Breast epithelium (tissue), 4 donors: ENCODE data around the gene CNTNAP2. TPM values are rescaled to one million over a fixed set of nuclear protein-coding genes. Genes with fewer than 3 reads are reported as not detected.
"Not testable (repeated sequence)": the region's sequence is repeated elsewhere in the genome, so short reads cannot be mapped to it uniquely, and the experiment has no call there.

ENCODE experiments used
- DNase-seq, 2 donors: peaks; one replicate each; pipeline ENCODE4 v3.0.0-alpha.2; 2019; ENCODE audit warnings: low spot score in 2 of 2
- H3K27ac ChIP-seq, 2 donors: fragments of 200-600 bp; sonication (generic) in 1 of 2; one replicate each; pipeline ENCODE4 v1.5.1; 2016 to 2019; ENCODE audit warnings: mild to moderate bottlenecking in 1 of 2
- H3K27me3 ChIP-seq, 2 donors: fragments of 200-600 bp; sonication (generic) in 1 of 2; one replicate each; pipeline versions ENCODE4 v1.5.1 to v1.6.0; 2017 to 2019; ENCODE audit warnings: control low read depth in 1 of 2, mild to moderate bottlenecking in 1 of 2
- H3K36me3 ChIP-seq: fragments of 200-600 bp; one replicate; pipeline ENCODE4 v1.5.1; 2019
- H3K4me1 ChIP-seq, 2 donors: fragments of 200-600 bp; sonication (generic); one replicate each; pipeline ENCODE4 v1.5.1; 2016 to 2019; ENCODE audit warnings: control low read depth in 1 of 2
- H3K4me3 ChIP-seq, 3 donors: fragments of 200-600 bp; sonication (generic); 1 replicate in 2 of 3; 2 replicates in 1 of 3; pipeline ENCODE4 v1.5.1; 2016 to 2019; ENCODE audit warnings: mild to moderate bottlenecking in 3 of 3, moderate library complexity in 2 of 3
- H3K9me3 ChIP-seq, 2 donors: fragments of 200-600 bp; sonication (generic) in 1 of 2; one replicate each; pipeline ENCODE4 v1.5.1; 2016 to 2019; ENCODE audit warnings: control low read depth in 1 of 2
- CTCF ChIP-seq, 3 donors: fragments of 450-650 bp; IDR thresholded peaks; one replicate each; pipeline ENCODE4 v1.5.1; 2016 to 2017; ENCODE audit warnings: antibody characterized with exemption in 3 of 3, mild to moderate bottlenecking in 3 of 3, moderate library complexity in 3 of 3
- POLR2A ChIP-seq: fragments of 450-650 bp; IDR thresholded peaks from one replicate; pipeline ENCODE4 v1.6.1; 2016; ENCODE audit warnings: antibody characterized with exemption, mild to moderate bottlenecking, moderate library complexity
- POLR2AphosphoS5 ChIP-seq, 3 donors: sonication (generic); formaldehyde crosslinking; IDR thresholded peaks; one replicate each; pipeline ENCODE4 v1.6.1; 2017; ENCODE audit warnings: antibody characterized with exemption in 3 of 3
- intact Hi-C: fragments of 100-400 bp; cut with DNase I; formaldehyde crosslinking; loops from one replicate; pipeline ENCODE4 v1.15.1; 2023; ENCODE audit warnings: low total_unique reads
- total RNA-seq, 3 donors: library from RNA; depleted of rRNA; stranded (reverse); fragments of >200 nt; gene quantifications; one replicate each; pipeline ENCODE4 v1.1.0, GENCODE V29; 2016

The CNTNAP2 gene
- total RNA-seq, 3 donors from 2014 or later = 0.29 to 0.66 TPM; not detected in 1

GRCh38 chr7:147798001-147798400, 1681.4 kb downstream of the CNTNAP2 start:
- intact Hi-C loops = no loop called here
- no peaks in the 10 kb centered on the region for H3K9me3 ChIP-seq
- no peaks in the 10 kb centered on the region for H3K36me3 ChIP-seq
- no peak overlapping the region for H3K27ac ChIP-seq
- DNase-seq = no peak
- TF ChIP-seq POLR2AphosphoS5 (IDR thresholded peaks at IDR 0.05) (no peak), POLR2A (no peak), CTCF (IDR thresholded peaks at IDR 0.05) (no peak)
- no peaks in the 10 kb centered on the region for H3K4me1 ChIP-seq
- no peak overlapping the region for H3K4me3 ChIP-seq
- H3K27me3 ChIP-seq = no peaks in the 10 kb centered on the region

GRCh38 chr7:147801762-147802161, 1685.2 kb downstream of the CNTNAP2 start:
- H3K9me3 ChIP-seq, DNase-seq, H3K27ac ChIP-seq, H3K36me3 ChIP-seq, H3K4me3 ChIP-seq, H3K27me3 ChIP-seq, H3K4me1 ChIP-seq, intact Hi-C loops: not testable (repeated sequence)

- Histone ChIP-seq H3K27me3 (no peaks in the 10 kb centered on the region), H3K9me3 (peaks cover 0 to 6% of the 10 kb centered on the region in 2 donors), H3K27ac (no peak overlapping the region), H3K4me3 (no peak overlapping the region), H3K4me1 (no peaks in the 10 kb centered on the region), H3K36me3 (no peaks in the 10 kb centered on the region)
- intact Hi-C loops = no loop called here
- no peak for TF ChIP-seq POLR2A
- TF ChIP-seq POLR2AphosphoS5 (IDR thresholded peaks at IDR 0.05) = no peak
- TF ChIP-seq CTCF (IDR thresholded peaks at IDR 0.05) = no peak
- no peak for DNase-seq
These were observed 1686.5 kb downstream of the CNTNAP2 start for GRCh38 chr7:147803151-147803550.

- TF ChIP-seq POLR2A = no peak
- no peak for TF ChIP-seq POLR2AphosphoS5 (IDR thresholded peaks at IDR 0.05)
- TF ChIP-seq CTCF (IDR thresholded peaks at IDR 0.05) = no peak
- DNase-seq = no peak
- no peak overlapping the region for H3K4me3 ChIP-seq
- H3K27me3 ChIP-seq = no peaks in the 10 kb centered on the region
- H3K27ac ChIP-seq = no peak overlapping the region
- no peaks in the 10 kb centered on the region for H3K4me1 ChIP-seq
- peaks cover 0 to 6% of the 10 kb centered on the region in 2 donors for H3K9me3 ChIP-seq
- no peaks in the 10 kb centered on the region for H3K36me3 ChIP-seq
- intact Hi-C loops = no loop called here
These were observed 1687.0 kb downstream of the CNTNAP2 start for GRCh38 chr7:147803606-147804005.

GRCh38 chr7:147804032-147804431, 1687.4 kb downstream of the CNTNAP2 start:
- Histone ChIP-seq H3K9me3 (peaks cover 0 to 6% of the 10 kb centered on the region in 2 donors), H3K27me3 (no peaks in the 10 kb centered on the region), H3K36me3 (no peaks in the 10 kb centered on the region), H3K4me1 (no peaks in the 10 kb centered on the region), H3K4me3 (no peak overlapping the region), H3K27ac (no peak overlapping the region)
- TF ChIP-seq POLR2AphosphoS5 (IDR thresholded peaks at IDR 0.05) (no peak), CTCF (IDR thresholded peaks at IDR 0.05) (no peak), POLR2A (no peak)
- intact Hi-C loops = no loop called here
- DNase-seq = no peak

- H3K4me1 ChIP-seq = no peaks in the 10 kb centered on the region
- H3K27me3 ChIP-seq = no peaks in the 10 kb centered on the region
- H3K4me3 ChIP-seq = no peak overlapping the region
- no peak overlapping the region for H3K27ac ChIP-seq
- TF ChIP-seq CTCF (IDR thresholded peaks at IDR 0.05) (no peak), POLR2AphosphoS5 (IDR thresholded peaks at IDR 0.05) (no peak), POLR2A (no peak)
- intact Hi-C loops = no loop called here
- no peaks in the 10 kb centered on the region for H3K36me3 ChIP-seq
- peaks cover 0 to 6% of the 10 kb centered on the region in 2 donors for H3K9me3 ChIP-seq
- no peak for DNase-seq
These were observed 1689.5 kb downstream of the CNTNAP2 start for GRCh38 chr7:147805996-147806576.
